Central memory CD4-positive, alpha-beta T cell (primary cell): ENCODE results near the gene PLEKHG3.

Source experiments
- DNase-seq: peaks from one replicate; pipeline ENCODE4 v3.0.0; 2022

PLEKHG3 gene

DNA sequence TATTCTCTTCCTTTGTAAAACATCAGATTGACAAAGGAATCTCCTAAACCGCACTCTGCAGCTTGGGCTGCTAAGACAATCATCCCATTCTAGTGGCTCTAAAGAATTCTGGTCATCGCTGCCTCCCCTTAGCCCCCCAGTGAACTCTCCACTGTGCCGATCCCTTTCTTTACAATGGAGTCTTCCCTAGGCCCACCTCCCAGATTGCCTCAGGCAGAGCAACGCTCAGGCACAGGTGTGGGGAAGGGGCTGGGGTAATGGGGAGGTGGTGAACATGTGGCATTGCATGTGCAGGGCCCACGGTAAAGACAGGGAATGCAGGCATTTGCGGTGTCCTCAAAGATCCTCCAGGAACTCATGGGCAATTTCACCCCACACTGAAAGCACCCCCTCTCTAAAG lies 86.3 kb downstream of the PLEKHG3 start:
- DNase-seq = no peak

DNA sequence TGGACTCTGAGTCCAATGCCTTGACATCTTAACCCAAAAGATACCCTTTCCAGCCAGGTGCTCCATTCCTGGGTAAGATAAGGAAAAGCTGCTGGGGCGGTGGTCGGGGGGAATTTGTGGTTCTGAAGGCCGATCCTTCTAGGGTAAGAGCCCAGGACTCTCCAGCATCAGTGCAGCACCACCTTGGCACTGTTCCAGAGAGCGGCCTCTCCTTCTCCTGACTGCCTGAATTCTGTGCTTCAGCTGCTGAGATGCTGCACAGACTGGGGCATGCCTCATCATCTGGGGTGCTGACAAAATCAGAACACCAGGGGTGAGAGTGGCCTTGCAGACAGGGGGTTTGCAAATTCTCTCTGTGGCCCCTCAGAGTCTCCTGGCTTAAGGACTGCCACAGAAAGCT lies 88.0 kb downstream of the PLEKHG3 start:
- DNase-seq = no peak

- DNase-seq = no peak
Observed at GRCh38 chr14:64792871-64793560, 88.8 kb downstream of the PLEKHG3 start.

GRCh38 chr14:64795211-64795610 lies 91.0 kb downstream of the PLEKHG3 start:
- no peak for DNase-seq

DNA sequence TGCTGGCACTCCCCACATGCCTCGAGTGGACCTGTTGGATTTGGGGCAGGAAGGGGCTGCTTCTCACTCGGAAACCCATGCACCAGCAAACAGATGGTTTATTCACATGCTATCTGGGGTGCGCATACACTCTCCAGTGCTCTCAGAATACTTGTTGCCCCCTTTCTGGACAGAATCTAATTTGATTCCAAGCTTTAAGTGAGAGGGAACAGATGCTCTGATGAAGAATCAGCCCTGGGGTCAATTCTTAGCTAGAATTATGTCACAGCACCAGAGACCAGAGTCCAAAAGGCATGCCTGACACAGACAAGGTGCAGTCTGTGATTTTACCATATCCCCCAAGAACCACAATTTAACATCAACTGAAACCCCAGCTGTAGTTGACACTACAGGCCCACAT lies 91.7 kb downstream of the PLEKHG3 start:
- DNase-seq = no peak

DNA sequence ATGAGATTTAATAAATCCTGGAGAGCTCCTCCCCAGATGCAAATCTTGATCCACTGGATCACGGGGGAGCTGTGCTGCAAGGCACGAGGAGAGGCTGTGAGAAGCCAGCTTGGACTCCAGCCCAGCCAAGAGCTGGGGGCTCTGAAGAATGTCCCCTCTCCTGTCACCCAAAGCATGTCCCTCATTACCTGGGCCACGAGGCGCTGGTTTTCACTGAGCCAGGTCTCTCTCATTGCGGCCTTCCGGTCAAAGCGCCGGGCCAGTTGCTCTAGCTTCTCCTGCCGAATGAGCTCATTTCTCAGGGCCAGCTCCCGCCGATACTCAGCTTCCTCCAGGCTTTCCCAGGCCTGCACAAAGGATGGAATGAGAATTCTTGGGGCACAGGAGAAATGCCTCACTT lies 92.1 kb downstream of the PLEKHG3 start:
- no peak for DNase-seq

GRCh38 chr14:64799555-64799954 lies 95.3 kb downstream of the PLEKHG3 start:
- DNase-seq = no peak
